IgD-negative memory B cell (primary cell): Measurements from ENCODE around the gene ERGIC2. TPM values are rescaled to one million over a fixed set of nuclear protein-coding genes. Genes with fewer than 3 reads are reported as not detected.
A peak's percentile ranks its signal among the peaks of the same experiment; 100 is the strongest.
"Not testable (repeated sequence)": the region's sequence is repeated elsewhere in the genome, so short reads cannot be mapped to it uniquely, and the experiment has no call there.

Experiments used
- H3K27ac Mint-ChIP-seq, 3 donors: one replicate each; pipeline ENCODE4 v1.8.0; 2020 to 2022; ENCODE audit warnings: mild to moderate bottlenecking in 3 of 3, mixed read lengths in 3 of 3, moderate library complexity in 1 of 3
- H3K27me3 Mint-ChIP-seq: one replicate; pipeline ENCODE4 v1.8.0; 2021; ENCODE audit warnings: mixed read lengths
- H3K36me3 Mint-ChIP-seq: one replicate; pipeline ENCODE4 v1.8.0; 2020; ENCODE audit warnings: mild to moderate bottlenecking, mixed read lengths
- H3K4me1 Mint-ChIP-seq, 3 donors: one replicate each; pipeline ENCODE4 v1.8.0; 2020 to 2022; ENCODE audit warnings: mixed read lengths in 3 of 3, mild to moderate bottlenecking in 1 of 3
- H3K4me3 Mint-ChIP-seq, 4 donors: one replicate each; pipeline ENCODE4 v1.8.0; 2020 to 2022; ENCODE audit warnings: mild to moderate bottlenecking in 4 of 4, mixed read lengths in 4 of 4, moderate library complexity in 3 of 4
- H3K9me3 Mint-ChIP-seq, 3 donors: one replicate each; pipeline ENCODE4 v1.8.0; 2020 to 2021; ENCODE audit warnings: mixed read lengths in 3 of 3, mild to moderate bottlenecking in 1 of 3
- polyA plus RNA-seq: library from polyadenylated mRNA; unstranded; fragments of 300-500 nt; fragmentation: Illumina TruSeq; gene quantifications from one replicate; pipeline ENCODE4 v1.2.3, GENCODE V29; 2021

The ERGIC2 gene
- polyA plus RNA-seq, 1 donor from 2014 or later = 61.7 TPM

DNA sequence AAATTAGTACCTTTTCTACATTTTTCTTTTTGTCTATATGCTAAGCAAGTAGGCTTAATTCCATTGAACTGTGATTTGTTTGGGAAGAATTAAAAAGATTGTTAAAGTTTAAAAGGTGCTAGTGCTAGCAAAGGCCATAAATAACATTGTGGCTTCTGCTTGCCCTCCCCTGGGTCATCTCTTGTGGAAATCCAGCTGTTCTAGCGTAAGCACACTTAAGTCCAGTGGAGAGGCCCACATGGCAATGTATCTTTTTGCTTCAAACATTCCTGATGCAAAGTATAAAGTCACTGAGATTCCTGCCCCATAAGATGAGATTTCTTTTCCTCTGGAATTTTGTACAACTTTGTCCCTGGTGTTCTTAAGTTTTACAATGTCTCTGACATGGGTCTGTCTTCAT lies 14.4 kb upstream of the ERGIC2 start:
- no peak overlapping the region for H3K4me3 Mint-ChIP-seq

DNA sequence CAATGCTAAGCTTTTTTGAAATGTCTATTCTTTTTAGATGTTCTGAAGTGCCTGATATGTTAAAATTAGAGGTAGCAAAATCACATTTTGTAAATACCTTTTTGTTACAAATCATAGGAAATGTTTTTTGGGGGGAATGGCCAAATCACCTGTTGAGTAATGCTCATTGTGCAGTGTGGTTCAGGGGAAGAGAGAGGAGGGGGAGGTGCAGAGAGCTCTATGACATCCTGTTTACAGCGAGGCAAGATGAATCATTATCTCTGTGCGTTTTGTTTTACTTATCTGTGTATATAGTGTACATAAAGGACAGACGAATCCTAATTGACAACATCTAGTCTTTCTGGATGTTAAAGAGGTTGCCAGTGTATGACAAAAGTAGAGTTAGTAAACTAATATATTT lies 9.4 kb upstream of the ERGIC2 start:
- not testable (repeated sequence) for H3K4me1 Mint-ChIP-seq, H3K36me3 Mint-ChIP-seq, H3K9me3 Mint-ChIP-seq, H3K27me3 Mint-ChIP-seq, H3K27ac Mint-ChIP-seq
- H3K4me3 Mint-ChIP-seq = peak overlapping the region in 1 of 4 donors; percentile 56

More for the DNA sequence above, 14.4 kb upstream of the ERGIC2 start:
- H3K4me1 Mint-ChIP-seq = no peaks in the 10 kb centered on the region
- no peaks in the 10 kb centered on the region for H3K36me3 Mint-ChIP-seq
- H3K27ac Mint-ChIP-seq = no peak overlapping the region
- no peaks in the 10 kb centered on the region for H3K9me3 Mint-ChIP-seq
- peaks cover 2% of the 10 kb centered on the region for H3K27me3 Mint-ChIP-seq

DNA sequence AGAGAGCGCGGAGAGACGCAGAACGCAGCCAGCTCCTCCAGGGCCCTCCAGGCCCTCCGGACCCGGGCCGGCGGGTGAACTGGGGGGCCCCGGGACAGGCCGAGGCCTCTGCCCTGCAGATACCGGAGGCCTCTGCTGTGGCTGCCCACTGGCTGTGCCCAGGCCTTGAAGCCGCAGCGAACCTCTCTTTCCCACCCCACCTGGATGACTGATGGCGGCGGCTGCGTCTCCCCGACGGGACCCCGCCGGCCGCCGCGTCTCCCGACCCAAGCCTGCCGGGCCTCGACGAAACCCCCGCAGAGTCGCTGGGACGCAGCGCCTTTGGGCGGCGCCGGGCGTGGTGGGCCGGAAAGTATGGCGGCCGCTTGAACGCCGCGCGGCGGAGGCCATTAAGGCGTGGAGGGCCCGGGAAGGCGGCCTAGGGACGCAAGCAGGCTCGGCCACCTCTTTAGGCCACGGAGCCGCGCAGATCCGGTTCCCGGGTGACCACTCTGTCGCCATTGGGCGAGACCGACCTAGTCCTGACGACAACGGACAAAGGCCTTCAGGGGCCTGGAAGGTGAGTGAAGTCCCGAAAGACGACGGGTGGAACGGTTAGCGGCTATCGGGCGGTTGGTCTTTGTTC lies 8.4 kb upstream of the ERGIC2 start:
- Mint-ChIP-seq H3K9me3 (peaks cover 0 to 2% (median 0%) of the 10 kb centered on the region in 3 donors), H3K27ac (peak overlapping the region in 1 of 3 donors; percentile 81), H3K36me3 (no peaks in the 10 kb centered on the region), H3K27me3 (peaks cover 5% of the 10 kb centered on the region), H3K4me3 (no peak overlapping the region), H3K4me1 (no peaks in the 10 kb centered on the region)

DNA sequence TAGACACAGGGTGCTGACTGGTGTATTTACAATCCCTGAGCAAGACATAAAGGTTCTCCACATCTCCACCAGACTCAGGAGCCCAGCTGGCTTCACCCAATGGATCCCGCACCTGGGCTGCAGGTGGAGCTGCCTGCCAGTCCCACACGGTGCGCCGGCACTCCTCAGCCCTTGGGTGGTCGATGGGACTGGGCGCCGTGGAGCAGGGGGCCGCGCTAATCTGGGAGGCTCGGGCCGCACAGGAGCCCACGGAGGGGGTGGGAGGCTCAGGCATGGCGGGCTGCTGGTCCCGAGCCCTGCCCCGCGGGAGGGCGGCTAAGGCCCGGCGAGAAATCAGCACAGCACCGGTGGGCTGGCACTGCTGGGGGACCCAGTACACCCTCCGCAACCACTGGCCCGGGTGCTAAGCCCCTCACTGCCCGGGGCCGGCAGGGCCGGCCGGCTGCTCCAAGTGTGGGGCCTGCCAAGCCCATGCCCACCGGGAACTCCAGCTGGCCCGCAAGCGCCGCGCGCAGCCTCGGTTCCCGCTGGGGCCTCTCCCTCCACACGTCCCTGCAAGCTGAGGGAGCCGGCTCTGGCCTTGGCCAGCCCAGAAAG lies 5.2 kb upstream of the ERGIC2 start:
- H3K36me3 Mint-ChIP-seq = not testable (repeated sequence)

DNA sequence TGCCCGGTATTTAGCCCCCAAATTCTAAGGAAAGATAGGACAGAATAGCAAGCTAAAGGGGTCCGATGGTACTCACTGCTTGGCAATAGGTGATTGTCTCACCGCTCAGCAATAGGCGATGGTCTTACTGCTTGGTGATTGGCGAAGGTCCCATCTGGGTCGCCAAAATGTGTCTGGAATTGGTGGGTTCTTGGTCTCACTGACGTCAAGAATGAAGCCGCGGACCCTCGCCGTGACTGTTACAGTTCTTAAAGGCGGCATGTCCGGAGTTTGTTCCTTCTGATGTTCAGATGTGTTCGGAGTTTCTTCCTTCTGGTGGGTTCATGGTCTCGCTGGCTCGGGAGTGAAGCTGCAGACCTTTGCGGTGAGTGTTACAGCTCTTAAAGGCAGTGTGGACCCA lies 4.2 kb upstream of the ERGIC2 start:
- H3K4me1 Mint-ChIP-seq = peaks cover 3 to 10% (median 7%) of the 10 kb centered on the region in 3 donors
- H3K27ac Mint-ChIP-seq, H3K27me3 Mint-ChIP-seq, H3K9me3 Mint-ChIP-seq, H3K36me3 Mint-ChIP-seq: not testable (repeated sequence)
- H3K4me3 Mint-ChIP-seq = peak overlapping the region in 1 of 4 donors; percentile 59

More for the DNA sequence above, 5.2 kb upstream of the ERGIC2 start:
- H3K4me1 Mint-ChIP-seq, H3K9me3 Mint-ChIP-seq, H3K27me3 Mint-ChIP-seq, H3K4me3 Mint-ChIP-seq, H3K27ac Mint-ChIP-seq: not testable (repeated sequence)

DNA sequence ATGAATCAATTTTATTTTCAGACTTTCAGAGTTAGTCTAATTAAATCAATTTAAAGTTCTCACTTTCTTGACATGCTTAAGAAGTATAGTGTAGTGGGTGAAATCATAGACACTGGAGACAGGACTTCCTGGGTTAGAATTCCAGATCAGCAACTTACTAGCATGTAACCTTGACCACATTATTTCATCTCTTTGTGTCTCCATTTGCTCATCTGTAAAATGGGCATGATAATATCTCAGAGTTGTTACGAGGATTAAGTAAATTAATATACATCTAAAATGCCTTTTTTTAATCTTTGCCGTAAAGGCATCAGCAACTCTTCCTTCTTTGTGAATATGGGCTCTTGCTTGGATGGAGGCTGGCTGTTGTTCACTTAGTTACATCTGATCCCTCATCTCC lies 1.3 kb upstream of the ERGIC2 start:
- H3K4me3 Mint-ChIP-seq = peak overlapping the region; percentile 63 to 98 (median 92)
- H3K27ac Mint-ChIP-seq = peak overlapping the region in 2 of 3 donors; percentile 40 to 96
- H3K36me3 Mint-ChIP-seq = no peaks in the 10 kb centered on the region
- peaks cover 0 to 4% (median 0%) of the 10 kb centered on the region in 3 donors for H3K9me3 Mint-ChIP-seq
- peaks cover 18 to 23% (median 23%) of the 10 kb centered on the region in 3 donors for H3K4me1 Mint-ChIP-seq
- H3K27me3 Mint-ChIP-seq = peaks cover 2% of the 10 kb centered on the region

DNA sequence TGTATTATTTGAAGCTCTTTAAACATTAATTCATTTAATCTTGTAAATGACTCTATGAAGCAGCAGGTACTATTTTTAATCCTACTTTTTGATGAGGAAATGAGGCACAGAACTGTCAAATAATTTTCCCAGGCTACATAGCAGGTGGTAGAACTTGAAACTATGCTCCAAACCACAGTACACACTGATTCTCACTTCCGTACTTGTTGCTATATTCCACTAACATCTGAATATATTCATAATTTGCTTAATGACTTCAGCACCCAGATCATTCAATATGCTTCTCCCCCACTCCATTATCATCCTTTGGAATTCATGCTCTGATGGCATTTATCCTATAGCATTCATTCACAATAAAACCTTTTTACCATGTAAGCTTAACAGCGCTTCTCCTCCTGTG lies 4.9 kb downstream of the ERGIC2 start:
- H3K9me3 Mint-ChIP-seq = no peaks in the 10 kb centered on the region
- H3K27me3 Mint-ChIP-seq = no peaks in the 10 kb centered on the region
- H3K4me1 Mint-ChIP-seq = peaks cover 20 to 38% (median 30%) of the 10 kb centered on the region in 3 donors
- peak overlapping the region in 2 of 3 donors; percentile 13 to 54 for H3K27ac Mint-ChIP-seq
- H3K36me3 Mint-ChIP-seq = no peaks in the 10 kb centered on the region
- peak overlapping the region in 1 of 4 donors; percentile 18 for H3K4me3 Mint-ChIP-seq

DNA sequence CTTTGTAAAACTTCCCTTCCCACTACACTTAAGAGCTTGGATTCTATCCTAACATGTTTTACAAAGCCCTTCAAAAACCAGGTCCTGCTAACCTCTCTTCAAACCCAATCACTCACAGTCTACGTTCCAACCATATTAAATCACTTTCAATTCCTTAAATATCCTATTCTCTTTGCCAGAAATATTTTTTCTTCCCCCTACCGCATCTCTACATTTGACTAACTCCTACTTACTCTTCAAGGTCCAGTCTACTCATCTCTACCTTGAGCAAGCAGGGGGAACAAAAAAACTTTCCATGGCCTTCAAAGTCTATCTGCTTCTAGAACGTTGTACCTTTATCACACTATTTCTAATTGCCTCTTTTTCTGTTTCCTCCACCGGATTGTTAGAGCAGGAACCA lies 6.1 kb downstream of the ERGIC2 start:
- no peak overlapping the region for H3K4me3 Mint-ChIP-seq
- peaks cover 13 to 32% (median 28%) of the 10 kb centered on the region in 3 donors for H3K4me1 Mint-ChIP-seq
- no peak overlapping the region for H3K27ac Mint-ChIP-seq
- H3K9me3 Mint-ChIP-seq = no peaks in the 10 kb centered on the region
- no peaks in the 10 kb centered on the region for H3K27me3 Mint-ChIP-seq
- H3K36me3 Mint-ChIP-seq = no peaks in the 10 kb centered on the region

DNA sequence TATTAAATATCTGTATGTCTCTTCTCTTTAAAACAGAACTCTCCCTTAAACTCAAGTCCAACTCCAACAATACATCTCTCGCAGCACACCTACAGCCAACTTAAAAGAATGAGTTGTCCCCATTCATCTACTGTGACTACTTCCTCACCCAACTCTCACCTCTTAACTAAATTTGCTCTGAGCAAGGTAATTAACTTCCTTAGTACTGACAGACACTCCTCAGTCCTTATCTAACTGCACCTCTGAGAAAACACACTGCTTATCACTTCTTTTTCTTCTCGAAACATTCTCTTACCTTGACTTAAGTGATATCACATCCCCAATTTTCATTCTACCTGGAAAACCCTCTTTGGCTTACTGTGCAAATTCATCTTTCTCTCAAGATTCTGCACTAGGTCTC lies 7.0 kb downstream of the ERGIC2 start:
- no peak overlapping the region for H3K27ac Mint-ChIP-seq
- H3K27me3 Mint-ChIP-seq = no peaks in the 10 kb centered on the region
- no peaks in the 10 kb centered on the region for H3K36me3 Mint-ChIP-seq
- no peaks in the 10 kb centered on the region for H3K9me3 Mint-ChIP-seq
- peaks cover 9 to 24% (median 22%) of the 10 kb centered on the region in 3 donors for H3K4me1 Mint-ChIP-seq
- H3K4me3 Mint-ChIP-seq = no peak overlapping the region

DNA sequence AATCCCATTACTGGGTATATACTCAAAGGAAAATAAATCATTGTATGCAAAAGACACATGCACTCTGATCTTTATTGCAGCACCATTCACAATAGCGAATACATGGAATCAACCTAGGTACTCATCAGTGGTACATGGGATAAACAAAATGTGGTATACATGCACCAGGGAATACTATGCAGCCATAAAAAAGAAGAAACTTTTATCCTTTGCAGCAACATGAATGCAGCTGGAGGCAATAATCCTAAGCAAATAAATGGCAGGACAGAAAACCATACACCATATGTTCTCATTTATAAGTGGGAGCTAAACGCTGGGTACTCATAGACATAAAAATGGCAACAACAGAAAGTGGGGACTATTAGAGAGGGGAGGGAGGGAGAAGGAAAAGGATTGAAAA lies 15.9 kb downstream of the ERGIC2 start:
- Mint-ChIP-seq H3K4me1 (peaks cover 0 to 2% (median 1%) of the 10 kb centered on the region in 3 donors), H3K9me3 (peaks cover 0 to 3% (median 0%) of the 10 kb centered on the region in 3 donors), H3K27me3 (no peaks in the 10 kb centered on the region), H3K36me3 (peaks cover 13% of the 10 kb centered on the region), H3K4me3 (no peak overlapping the region), H3K27ac (no peak overlapping the region)

DNA sequence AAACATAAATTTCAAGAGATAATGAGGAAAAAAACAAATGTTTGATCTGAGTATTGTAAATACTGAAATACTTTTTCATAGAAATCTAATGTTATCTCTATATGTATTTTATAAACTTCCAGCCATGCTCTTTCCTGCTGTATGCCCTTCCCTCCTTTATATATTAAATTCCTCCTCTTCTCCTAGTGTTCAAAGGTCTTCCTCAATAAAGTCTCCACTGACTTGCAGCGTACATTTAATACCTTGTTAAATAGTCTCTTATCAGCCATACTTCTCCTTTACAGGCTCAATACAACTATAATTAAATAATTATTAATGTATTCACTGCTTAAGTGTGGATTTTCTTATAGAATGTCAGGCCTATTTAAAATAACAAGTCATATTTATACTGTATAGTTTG lies 26.0 kb downstream of the ERGIC2 start:
- Mint-ChIP-seq H3K4me1 (peaks cover 0 to 1% (median 0%) of the 10 kb centered on the region in 3 donors), H3K27ac (no peak overlapping the region)

DNA sequence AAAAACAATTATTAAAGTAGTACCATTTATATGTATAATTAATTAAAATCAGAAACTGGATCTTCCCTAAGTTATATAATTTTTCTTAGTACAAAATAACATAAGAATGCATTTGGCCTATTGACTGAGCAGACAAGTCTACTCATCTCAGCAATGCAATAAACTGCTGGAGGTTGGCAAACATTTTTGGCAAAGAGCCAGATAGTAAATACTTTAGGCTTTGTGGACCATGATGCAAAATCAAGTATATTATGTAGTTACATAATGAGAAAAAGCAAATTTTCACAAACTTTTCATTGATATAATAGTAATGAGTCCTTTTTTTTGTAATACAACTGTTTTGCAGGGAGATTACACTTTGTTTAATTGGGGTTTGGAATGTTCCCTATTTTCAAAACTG lies 30.9 kb downstream of the ERGIC2 start:
- Mint-ChIP-seq H3K27me3 (no peaks in the 10 kb centered on the region), H3K9me3 (no peaks in the 10 kb centered on the region), H3K4me1 (peaks cover 0 to 2% (median 0%) of the 10 kb centered on the region in 3 donors), H3K36me3 (peaks cover 3% of the 10 kb centered on the region), H3K27ac (no peak overlapping the region), H3K4me3 (no peak overlapping the region)

More for the DNA sequence above, 26.0 kb downstream of the ERGIC2 start:
- H3K9me3 Mint-ChIP-seq = no peaks in the 10 kb centered on the region
- no peaks in the 10 kb centered on the region for H3K27me3 Mint-ChIP-seq
- H3K36me3 Mint-ChIP-seq = peaks cover 3% of the 10 kb centered on the region
- no peak overlapping the region for H3K4me3 Mint-ChIP-seq

DNA sequence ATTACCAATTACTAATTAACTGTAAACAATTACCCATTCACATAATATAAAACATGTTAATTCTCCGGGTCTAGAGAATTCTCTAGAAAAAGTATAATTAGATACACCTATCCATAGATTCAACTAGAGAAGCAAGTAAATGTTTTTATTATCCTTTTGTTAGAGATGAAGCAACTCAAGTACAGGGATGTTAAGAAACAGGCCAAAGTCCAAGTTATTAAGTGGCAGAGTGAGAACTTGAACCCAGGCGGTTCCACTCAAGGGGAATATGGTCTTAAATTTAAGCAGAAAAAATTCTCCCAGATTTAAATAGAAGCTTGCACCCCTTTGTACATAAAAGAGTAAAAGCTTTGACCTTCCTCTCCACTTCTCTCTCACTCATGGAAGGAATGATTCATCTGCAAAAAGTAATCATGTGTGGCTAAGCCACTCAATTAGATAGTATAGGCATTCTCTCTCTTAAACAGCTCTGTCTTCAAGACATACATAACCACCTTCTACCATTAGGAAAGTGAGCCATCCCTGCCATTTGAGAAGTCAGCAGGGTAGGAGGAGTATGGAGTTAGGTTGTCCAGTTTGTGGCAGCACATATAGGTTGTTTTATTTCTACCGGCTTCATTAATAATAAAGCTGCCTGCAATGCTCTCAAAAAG lies 34.1 kb downstream of the ERGIC2 start:
- Mint-ChIP-seq H3K4me3 (no peak overlapping the region), H3K4me1 (peaks cover 0 to 2% (median 0%) of the 10 kb centered on the region in 3 donors), H3K27ac (no peak overlapping the region), H3K27me3 (no peaks in the 10 kb centered on the region), H3K9me3 (no peaks in the 10 kb centered on the region), H3K36me3 (peaks cover 9% of the 10 kb centered on the region)

DNA sequence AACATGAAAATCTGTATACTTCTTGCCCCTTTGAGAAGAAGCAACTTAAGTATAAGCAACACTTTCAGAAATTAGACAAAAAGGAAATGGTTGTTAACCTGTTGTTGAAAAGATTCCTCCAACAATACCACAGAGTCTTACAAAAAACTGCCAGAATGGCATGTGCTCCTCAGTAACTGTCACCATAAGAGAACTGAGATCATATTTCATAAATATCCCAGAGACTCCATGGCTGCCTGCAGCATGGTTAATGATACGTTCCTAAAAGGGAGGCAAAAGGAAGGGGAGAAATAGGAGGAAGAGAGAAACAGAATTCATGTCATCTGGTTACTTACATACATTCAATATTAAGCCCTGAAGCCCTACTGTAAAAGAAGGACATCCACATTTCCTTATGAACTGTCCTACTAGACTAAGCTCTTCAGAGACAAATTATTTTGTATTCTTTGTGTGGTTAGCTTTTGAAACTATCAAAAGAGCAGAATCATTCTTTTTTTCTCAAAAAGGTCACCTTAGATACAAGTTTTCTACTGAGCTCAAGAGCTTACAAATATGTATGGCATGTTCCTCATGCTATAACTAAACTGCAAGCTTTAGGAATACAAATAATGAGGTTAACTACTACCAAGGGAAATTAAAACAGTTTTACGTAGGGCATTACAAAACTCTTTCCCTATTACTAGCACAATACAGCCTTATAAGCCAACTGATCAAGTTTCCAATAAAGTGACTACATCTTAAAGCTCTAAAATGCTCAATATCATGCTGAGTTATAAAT lies 37.8 kb downstream of the ERGIC2 start:
- no peaks in the 10 kb centered on the region for H3K9me3 Mint-ChIP-seq
- H3K27me3 Mint-ChIP-seq = no peaks in the 10 kb centered on the region
- peaks cover 0 to 2% (median 0%) of the 10 kb centered on the region in 3 donors for H3K4me1 Mint-ChIP-seq
- no peak overlapping the region for H3K27ac Mint-ChIP-seq
- H3K4me3 Mint-ChIP-seq = no peak overlapping the region
- H3K36me3 Mint-ChIP-seq = peaks cover 9% of the 10 kb centered on the region

DNA sequence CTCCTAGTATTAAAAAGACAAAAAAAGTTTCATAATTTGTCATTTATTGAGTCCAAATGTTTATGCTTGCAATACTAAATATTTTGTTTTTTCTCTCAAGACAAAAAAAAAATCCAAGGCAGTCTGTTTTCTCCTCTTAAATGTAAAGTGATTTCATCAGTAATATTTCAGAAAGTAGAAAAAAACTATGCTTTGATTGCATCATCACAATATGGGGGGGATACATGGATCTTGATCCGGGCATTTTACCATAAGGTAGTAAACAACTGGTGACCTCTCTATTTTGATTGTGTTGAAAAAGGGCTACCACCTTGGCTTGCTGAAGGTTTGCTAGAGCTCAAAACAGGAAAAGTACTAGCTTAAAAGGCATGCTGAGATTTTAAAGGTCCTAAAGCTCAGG lies 43.6 kb downstream of the ERGIC2 start:
- Mint-ChIP-seq H3K4me3 (no peak overlapping the region), H3K27ac (no peak overlapping the region), H3K4me1 (no peaks in the 10 kb centered on the region), H3K36me3 (peaks cover 5% of the 10 kb centered on the region), H3K27me3 (no peaks in the 10 kb centered on the region), H3K9me3 (no peaks in the 10 kb centered on the region)
